K562 (cell line): Measurements from ENCODE around the gene CAMKV. TPM values are rescaled to one million over a fixed set of nuclear protein-coding genes. Genes with fewer than 3 reads are reported as not detected.
A peak's percentile ranks its signal among the peaks of the same experiment; 100 is the strongest.

Experiments
- ATAC-seq: fragments of 200-7000 bp; cut with Tn5 transposase; 3 replicates; pipeline ENCODE4 v1.9.1; 2020; ENCODE audit warnings: moderate library complexity
- BruUV-seq: library from RNA; stranded (reverse); fragments of 400-500 nt; replicated peaks from 2 replicates; lab custom pipeline; 2021; lab: Mats Ljungman, UMichigan
- CTCF ChIA-PET: fragments of 300-600 bp; formaldehyde crosslinking; extraction: SDS; loops from one replicate; lab custom pipeline; 2021; ENCODE audit warnings: low intra/inter-chr PET ratio; lab: Yijun Ruan, JAX
- POLR2A ChIA-PET: fragments of 300-600, 350-650 bp; sonication (Branson Sonifier 250); formaldehyde crosslinking; extraction: SDS; loops from one replicate; lab custom pipeline; 2021; ENCODE audit warnings: antibody characterized with exemption, inconsistent platforms; lab: Yijun Ruan, JAX
- DNase-seq, 4 experiments: peaks; one replicate each; pipeline versions ENCODE4 v3.0.0 to v3.0.0-alpha.2; 2011 to 2018; ENCODE audit warnings: low spot score in 3 of 4, mixed read lengths in 3 of 4; ENCODE audit errors: extremely low read depth in 1 of 4
- FAIRE-seq: peaks from 2 replicates; lab custom pipeline; 2011; peaks lifted over from hg19 to GRCh38; lab: Jason Lieb, UNC
- H2AFZ ChIP-seq: 2 replicates; pipeline ENCODE4 v1.6.0; 2011; ENCODE audit warnings: low read depth, low read length, control low read depth, inconsistent platforms
- H3K27ac ChIP-seq: fragments of 200-600 bp; 3 replicates; pipeline ENCODE4 v1.8.0; 2011; ENCODE audit warnings: low read depth, mild to moderate bottlenecking, control low read depth, inconsistent platforms, low read length, moderate library complexity, mixed read lengths; ENCODE audit errors: extremely low read depth
- H3K27me3 ChIP-seq, 2 experiments: fragments of 300-600 bp in 1 of 2; 2 replicates in 1 of 2; 3 replicates in 1 of 2; pipeline versions ENCODE4 v1.6.0 to v1.8.0; 2011; ENCODE audit warnings: inconsistent platforms in 2 of 2, low read length in 2 of 2, mild to moderate bottlenecking in 1 of 2, mixed read lengths in 1 of 2, moderate library complexity in 1 of 2; ENCODE audit not compliant: control insufficient read depth in 2 of 2, insufficient read depth in 2 of 2
- H3K36me3 ChIP-seq: fragments of 300-600 bp; 3 replicates; pipeline ENCODE4 v1.8.0; 2011; ENCODE audit warnings: mild to moderate bottlenecking, low read length, inconsistent platforms; ENCODE audit not compliant: control insufficient read depth, insufficient read depth
- H3K4me1 ChIP-seq, 2 experiments: fragments of 200-600 bp in 1 of 2; replicated peaks in 1 of 2; 2 replicates in 1 of 2; 3 replicates in 1 of 2; pipeline versions ENCODE4 v1.5.1 to v1.8.0; 2011; ENCODE audit warnings: inconsistent platforms in 2 of 2, low read length in 2 of 2, mild to moderate bottlenecking in 1 of 2, mixed read lengths in 1 of 2, moderate library complexity in 1 of 2; ENCODE audit not compliant: control insufficient read depth in 2 of 2, insufficient read depth in 2 of 2
- H3K4me2 ChIP-seq: 2 replicates; pipeline ENCODE4 v1.6.1; 2011; ENCODE audit warnings: low read length, control low read depth, inconsistent platforms, mixed read lengths; ENCODE audit not compliant: insufficient read depth
- H3K4me3 ChIP-seq: fragments of 200-600 bp; sonication (generic), shearing (Covaris generic); 2 replicates; pipeline ENCODE4 v1.5.1; 2016; ENCODE audit warnings: control low read depth, inconsistent platforms
- H3K79me2 ChIP-seq: fragments of 200-600 bp; 3 replicates; pipeline ENCODE4 v1.8.0; 2011; ENCODE audit warnings: low read length, inconsistent platforms; ENCODE audit not compliant: control insufficient read depth, insufficient read depth
- H3K9ac ChIP-seq, 2 experiments: 2 replicates each; pipeline versions ENCODE4 v1.6.0 to v1.6.1; 2011; ENCODE audit warnings: low read depth in 2 of 2, low read length in 2 of 2, control low read depth in 1 of 2, inconsistent platforms in 1 of 2, mild to moderate bottlenecking in 1 of 2, mixed read lengths in 1 of 2; ENCODE audit not compliant: insufficient read depth in 1 of 2
- H3K9me1 ChIP-seq: one replicate; pipeline ENCODE4 v1.6.0; 2011; ENCODE audit warnings: inconsistent platforms, mild to moderate bottlenecking, low read length, moderate library complexity; ENCODE audit not compliant: control insufficient read depth, insufficient read depth
- H3K9me3 ChIP-seq: replicated peaks from 2 replicates; pipeline ENCODE4 v1.5.1; 2011; ENCODE audit warnings: low read depth, low read length, inconsistent platforms; ENCODE audit not compliant: control insufficient read depth, insufficient read depth
- H4K20me1 ChIP-seq: replicated peaks from 2 replicates; pipeline ENCODE4 v1.6.1; 2011; ENCODE audit warnings: low read length, inconsistent platforms, mixed read lengths; ENCODE audit not compliant: control insufficient read depth, insufficient read depth
- BHLHE40 ChIP-seq: IDR thresholded peaks from 2 replicates; pipeline ENCODE4 v1.6.1; 2011; ENCODE audit warnings: low read length, improper control_type of control experiment
- MAFK ChIP-seq: IDR thresholded peaks from 2 replicates; pipeline ENCODE4 v1.6.1; 2011; ENCODE audit warnings: low read length, improper control_type of control experiment
- MAX ChIP-seq: sonication (generic); formaldehyde crosslinking; IDR thresholded peaks from 2 replicates; pipeline ENCODE4 v1.9.0; 2022; ENCODE audit warnings: mild to moderate bottlenecking, missing genetic modification reagents
- MNT ChIP-seq, 2 experiments: fragments of 450-650 bp; conservative IDR thresholded peaks; 2 replicates each; pipeline ENCODE4 v1.6.1; 2017; ENCODE audit warnings: mild to moderate bottlenecking in 2 of 2, moderate library complexity in 2 of 2
- NR0B1 ChIP-seq: fragments of 450-650 bp; IDR thresholded peaks from one replicate; pipeline ENCODE4 v1.6.1; 2018; ENCODE audit warnings: mild to moderate bottlenecking, moderate library complexity; ENCODE audit not compliant: partially characterized antibody
- WGBS: fragments of 100-300 bp; shearing (Covaris generic); methylation state at CpG from one replicate; pipeline ENCODE4 v1.1.6; 2016; ENCODE audit warnings: low coverage, mixed read lengths; ENCODE audit not compliant: insufficient coverage; ENCODE audit errors: missing lambda C conversion rate; 5-methylcytosine and 5-hydroxymethylcytosine counted together
- in situ Hi-C: fragments of 300-500 bp; cut with MboI; formaldehyde crosslinking; loops from 4 replicates; pipeline ENCODE4 v1.15.0; 2018; ENCODE audit warnings: inconsistent platforms, mixed read lengths
- intact Hi-C: fragments of 100-400 bp; cut with micrococcal nuclease; formaldehyde crosslinking; loops from 2 replicates; pipeline ENCODE4 v1.14.2; 2022
- polyA plus RNA-seq, 8 experiments: library from polyadenylated mRNA; depleted of rRNA in 4 of 8; stranded (reverse) in 5 of 8; unstranded in 3 of 8; fragments of >200 nt; fragmentation: Nextera tagmentation in 2 of 8; fragmentation: Illumina TruSeq in 1 of 8; extraction: Ambion mirVana in 2 of 8; extraction: Trizol in 1 of 8; gene quantifications; 2 replicates each; pipeline versions ENCODE4 v1.2.1 to v1.2.3, GENCODE V29; 2011 to 2014; ENCODE audit warnings: inconsistent platforms in 1 of 8, missing spikeins in 1 of 8
- total RNA-seq, 7 experiments: library from RNA; depleted of rRNA in 6 of 7; stranded (reverse); fragments of >200 nt in 6 of 7; fragmentation: Illumina TruSeq in 2 of 7; extraction: Trizol in 2 of 7; gene quantifications; 2 replicates each; pipeline versions ENCODE4 v1.2.1 to v1.2.3, GENCODE V29; 2011 to 2021; ENCODE audit warnings: low replicate concordance in 1 of 7

Gene CAMKV
- total and polyA plus RNA-seq, 9 of the 15 experiments (the other 6 are each of a cell fraction or from before 2014, with no cell fraction given): 0.08 to 2.7 (median 0.79) TPM

GRCh38 chr3:49871531-49872153, 1.9 kb upstream of the CAMKV start:
- Histone ChIP-seq H3K36me3 (no peaks in the 10 kb centered on the region), H3K4me2 (no peak overlapping the region), H3K9me3 (no peaks in the 10 kb centered on the region), H3K27ac (no peak overlapping the region), H2AFZ (no peak overlapping the region), H4K20me1 (peaks cover 6% of the 10 kb centered on the region; the same call in 1 of the 2 replicates), H3K79me2 (no peaks in the 10 kb centered on the region), H3K9ac (no peak overlapping the region), H3K27me3 (peaks cover 0 to 15% of the 10 kb centered on the region in 2 experiments; a peak in 2 of 5 replicates), H3K4me1 (peaks cover 0 to 22% of the 10 kb centered on the region in 2 experiments; a peak in 2 of 5 replicates), H3K9me1 (no peaks in the 10 kb centered on the region), H3K4me3 (no peak overlapping the region)
- ChIA-PET CTCF (no interaction called here), POLR2A (interaction anchor here (1.3 to 1.8 kb wide), 4 partner anchors 9 to 69 kb away, joined by 3 to 9 read pairs (median 4); partner anchors contain the start of gene RBM6)
- in situ Hi-C loops (no loop called here), intact Hi-C loops (no loop called here)
- TF ChIP-seq BHLHE40: 0 out of 2 replicates have a peak, but pooled peaks have one; percentile 35
- no peak for TF ChIP-seq NR0B1
- TF ChIP-seq MAFK: no peak
- peak; percentile 75 for TF ChIP-seq MAX (CRISPR knock-in tag)
- peak in 1 of 2 experiments; percentile 34; a peak in 1 of 4 replicates for TF ChIP-seq MNT (conservative IDR thresholded peaks at IDR 0.05)
- BruUV-seq: no TSS peak
- no peak for DNase-seq
- no peak for ATAC-seq
- 5% methylated on average over 7 of the region's 10 CpGs for WGBS
- no peak for FAIRE-seq
